SU-DHL-6 (cell line): Measurements from ENCODE around the gene SNX25.

Source experiments
- H2AFZ ChIP-seq: fragments of 200-600 bp; sonication (generic); 2 replicates; pipeline ENCODE4 v1.6.1; 2014; ENCODE audit warnings: low read depth, mild to moderate bottlenecking, moderate library complexity, mixed read lengths, antibody characterized with exemption, low read length; ENCODE audit not compliant: severe bottlenecking
- H3F3A ChIP-seq: fragments of 200-600 bp; shearing (Covaris generic); 2 replicates; pipeline ENCODE4 v1.6.0; 2016; ENCODE audit warnings: antibody characterized with exemption, mild to moderate bottlenecking; ENCODE audit not compliant: insufficient read depth
- H3K27ac ChIP-seq: fragments of 200-600 bp; sonication (generic); 2 replicates; pipeline ENCODE4 v1.5.1; 2016; ENCODE audit warnings: low read depth, mild to moderate bottlenecking, low read length, moderate library complexity, mixed read lengths
- H3K27me3 ChIP-seq: fragments of 200-600 bp; sonication (generic), shearing (Covaris generic); 2 replicates; pipeline ENCODE4 v1.6.0; 2014; ENCODE audit warnings: mild to moderate bottlenecking, low read length
- H3K36me3 ChIP-seq: fragments of 200-600 bp; sonication (generic); 2 replicates; pipeline ENCODE4 v1.6.1; 2014; ENCODE audit warnings: mild to moderate bottlenecking, low read length, mixed read lengths
- H3K4me2 ChIP-seq: fragments of 300-600, 200-600 bp; shearing (Covaris generic), sonication (generic); 2 replicates; pipeline ENCODE4 v1.6.0; 2014; ENCODE audit warnings: low read length, low read depth, mild to moderate bottlenecking; ENCODE audit not compliant: poor library complexity, severe bottlenecking
- H3K4me3 ChIP-seq: fragments of 200-600 bp; sonication (generic); 2 replicates; pipeline ENCODE4 v1.5.1; 2014; ENCODE audit warnings: antibody characterized with exemption, low read length, mild to moderate bottlenecking, mixed read lengths; ENCODE audit not compliant: insufficient read depth, poor library complexity, severe bottlenecking
- H3K79me2 ChIP-seq: fragments of 200-600 bp; sonication (generic); 2 replicates; pipeline ENCODE4 v1.6.1; 2014; ENCODE audit warnings: mild to moderate bottlenecking, low read length, moderate library complexity; ENCODE audit not compliant: insufficient read depth
- H3K9ac ChIP-seq: fragments of 200-600 bp; sonication (generic); 2 replicates; pipeline ENCODE4 v1.7.0; 2014; ENCODE audit warnings: mild to moderate bottlenecking, low read length
- H3K9me2 ChIP-seq: fragments of 200-600 bp; sonication (generic); replicated peaks from 2 replicates; pipeline ENCODE4 v1.6.1; 2014; ENCODE audit warnings: low read length; ENCODE audit not compliant: insufficient read depth
- H3K9me3 ChIP-seq: fragments of 200-600 bp; sonication (generic); 2 replicates; pipeline ENCODE4 v1.6.1; 2014; ENCODE audit warnings: low read length, mixed read lengths; ENCODE audit not compliant: insufficient read depth
- H4K20me1 ChIP-seq: fragments of 200-600 bp; sonication (generic); 2 replicates; pipeline ENCODE4 v1.6.1; 2014; ENCODE audit warnings: low read depth, mild to moderate bottlenecking, antibody characterized with exemption, low read length, moderate library complexity, mixed read lengths
- EZH2phosphoT487 ChIP-seq: fragments of 200-600 bp; sonication (generic), shearing (Covaris generic); conservative IDR thresholded peaks from 2 replicates; pipeline ENCODE4 v1.6.1; 2018; ENCODE audit warnings: mild to moderate bottlenecking, antibody characterized with exemption, low read length, moderate library complexity, mixed read lengths
- TF ChIP-seq, protein P1 (sequence below): fragments of 200-600 bp; sonication (generic); IDR thresholded peaks from one replicate; pipeline ENCODE4 v1.5.1; 2017; ENCODE audit warnings: antibody characterized with exemption, mild to moderate bottlenecking, low read length, moderate library complexity; ENCODE audit not compliant: insufficient read depth, poor library complexity, severe bottlenecking

SNX25 gene

DNA sequence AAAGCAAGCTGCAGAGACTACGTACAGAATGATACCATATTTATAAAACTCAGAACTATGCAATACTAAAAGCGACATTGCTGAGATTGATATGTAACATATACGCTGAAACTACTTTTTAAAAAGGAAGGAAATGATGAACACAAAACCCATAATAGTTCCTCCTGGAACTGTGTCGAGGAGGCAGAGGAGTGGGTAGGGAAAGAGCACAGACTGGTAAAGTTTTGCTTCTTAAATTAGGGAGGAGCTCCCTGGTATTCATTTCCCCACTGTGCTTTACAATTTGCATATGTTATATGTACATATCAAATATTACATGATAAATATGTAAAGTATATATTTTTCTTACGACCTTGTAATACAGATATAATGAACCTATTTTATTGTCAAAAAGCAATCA, 202.5 kb downstream of the SNX25 start:
- Histone ChIP-seq H2AFZ (no peak overlapping the region), H3K36me3 (peaks cover 21% of the 10 kb centered on the region), H3K9ac (no peak overlapping the region), H3K4me2 (no peak overlapping the region), H3K9me2 (no peaks in the 10 kb centered on the region), H3K9me3 (no peaks in the 10 kb centered on the region), H3K4me3 (no peak overlapping the region), H4K20me1 (no peaks in the 10 kb centered on the region), H3K27ac (no peak overlapping the region), H3K27me3 (no peaks in the 10 kb centered on the region), H3K79me2 (no peaks in the 10 kb centered on the region), H3F3A (0 out of 2 replicates have a peak, but pooled peaks cover 7% of the 10 kb centered on the region)
- no peak for TF ChIP-seq EZH2phosphoT487
- TF ChIP-seq, protein P1, sequence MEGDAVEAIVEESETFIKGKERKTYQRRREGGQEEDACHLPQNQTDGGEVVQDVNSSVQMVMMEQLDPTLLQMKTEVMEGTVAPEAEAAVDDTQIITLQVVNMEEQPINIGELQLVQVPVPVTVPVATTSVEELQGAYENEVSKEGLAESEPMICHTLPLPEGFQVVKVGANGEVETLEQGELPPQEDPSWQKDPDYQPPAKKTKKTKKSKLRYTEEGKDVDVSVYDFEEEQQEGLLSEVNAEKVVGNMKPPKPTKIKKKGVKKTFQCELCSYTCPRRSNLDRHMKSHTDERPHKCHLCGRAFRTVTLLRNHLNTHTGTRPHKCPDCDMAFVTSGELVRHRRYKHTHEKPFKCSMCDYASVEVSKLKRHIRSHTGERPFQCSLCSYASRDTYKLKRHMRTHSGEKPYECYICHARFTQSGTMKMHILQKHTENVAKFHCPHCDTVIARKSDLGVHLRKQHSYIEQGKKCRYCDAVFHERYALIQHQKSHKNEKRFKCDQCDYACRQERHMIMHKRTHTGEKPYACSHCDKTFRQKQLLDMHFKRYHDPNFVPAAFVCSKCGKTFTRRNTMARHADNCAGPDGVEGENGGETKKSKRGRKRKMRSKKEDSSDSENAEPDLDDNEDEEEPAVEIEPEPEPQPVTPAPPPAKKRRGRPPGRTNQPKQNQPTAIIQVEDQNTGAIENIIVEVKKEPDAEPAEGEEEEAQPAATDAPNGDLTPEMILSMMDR = no peak

DNA sequence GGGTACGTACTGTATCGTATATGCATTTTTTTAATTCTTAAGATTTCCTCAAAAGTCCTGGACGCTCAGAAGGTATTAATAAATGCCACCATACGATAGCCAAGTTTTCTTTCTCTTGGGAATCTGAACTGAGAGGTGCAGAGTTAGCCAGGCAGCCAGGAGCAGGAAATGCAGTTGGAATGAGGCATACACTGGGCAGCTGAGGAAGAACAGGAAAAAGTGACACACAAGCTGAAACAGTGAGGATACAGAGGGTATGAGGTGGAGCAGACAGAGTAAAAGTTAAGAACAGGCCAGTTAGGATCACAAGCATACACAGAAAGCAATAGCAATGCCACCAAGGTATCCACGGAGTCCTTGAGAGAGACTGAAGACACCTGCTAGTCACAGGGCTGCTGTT, 203.0 kb downstream of the SNX25 start:
- TF ChIP-seq, protein P1 = no peak
- no peak for TF ChIP-seq EZH2phosphoT487
- H3K9me3 ChIP-seq = no peaks in the 10 kb centered on the region
- H3K27me3 ChIP-seq = no peaks in the 10 kb centered on the region
- H3K79me2 ChIP-seq = no peaks in the 10 kb centered on the region
- no peak overlapping the region for H3K27ac ChIP-seq
- no peak overlapping the region for H3K4me2 ChIP-seq
- H2AFZ ChIP-seq = no peak overlapping the region
- no peak overlapping the region for H3K9ac ChIP-seq
- peaks cover 21% of the 10 kb centered on the region for H3K36me3 ChIP-seq
- H4K20me1 ChIP-seq = no peaks in the 10 kb centered on the region
- no peak overlapping the region for H3K4me3 ChIP-seq
- H3F3A ChIP-seq = 0 out of 2 replicates have a peak, but pooled peaks cover 7% of the 10 kb centered on the region
- no peaks in the 10 kb centered on the region for H3K9me2 ChIP-seq
